Measurements from ENCODE around the gene EXD3. TPM values are rescaled to one million over a fixed set of nuclear protein-coding genes. Genes with fewer than 3 reads are reported as not detected.

EXD3 gene
- total and polyA plus RNA-seq, 8 donors: 12.9 to 105 (median 24.0) TPM

GRCh38 chr9:137391411-137391754 lies 31.6 kb downstream of the EXD3 start:
- H3K4me1 ChIP-seq: peaks cover 0 to 8% (median 0%) of the 10 kb centered on the region in 4 donors
- no peaks in the 10 kb centered on the region for H3K27me3 ChIP-seq
- 38 to 69% (median 47%) methylated on average over 17 to 22 of the region's 22 CpGs for WGBS, 5 donors
- peak overlapping the region in 3 of 5 donors; percentile 8 to 66 (median 61) for H3K27ac ChIP-seq
- no peak overlapping the region for H3K4me3 ChIP-seq
- no peak for TF ChIP-seq POLR2A (IDR thresholded peaks at IDR 0.05)
- no peak for TF ChIP-seq CTCF (IDR thresholded peaks at IDR 0.05)
- intact Hi-C loops (cut with DNase I; ENCODE audit: low total_unique reads): no loop called here
- H3K36me3 ChIP-seq: peaks cover 0 to 54% (median 39%) of the 10 kb centered on the region in 4 donors
- peak; percentile 48 to 62 for DNase-seq
- no peaks in the 10 kb centered on the region for H3K9me3 ChIP-seq

GRCh38 chr9:137390553-137391410 lies 32.2 kb downstream of the EXD3 start:
- H3K9me3 ChIP-seq: no peaks in the 10 kb centered on the region
- no peaks in the 10 kb centered on the region for H3K27me3 ChIP-seq
- peak overlapping the region in 3 of 5 donors; percentile 8 to 66 (median 61) for H3K27ac ChIP-seq
- no peak for TF ChIP-seq POLR2AphosphoS5 (IDR thresholded peaks at IDR 0.05)
- no peak for TF ChIP-seq CTCF (IDR thresholded peaks at IDR 0.05)
- no peak for TF ChIP-seq POLR2A (IDR thresholded peaks at IDR 0.05)
- no peak for TF ChIP-seq EP300 (IDR thresholded peaks at IDR 0.05)
- peaks cover 0 to 59% (median 37%) of the 10 kb centered on the region in 4 donors for H3K36me3 ChIP-seq
- no peak for DNase-seq
- intact Hi-C loops (cut with DNase I; ENCODE audit: low total_unique reads): no loop called here
- peaks cover 0 to 8% (median 0%) of the 10 kb centered on the region in 4 donors for H3K4me1 ChIP-seq
- 68 to 90% (median 81%) methylated on average over 30 to 42 of the region's 42 CpGs for WGBS, 5 donors
- no peak overlapping the region for H3K4me3 ChIP-seq

GRCh38 chr9:137389428-137389746 lies 33.6 kb downstream of the EXD3 start:
- Histone ChIP-seq H3K9me3 (no peaks in the 10 kb centered on the region), H3K27ac (no peak overlapping the region), H3K36me3 (peaks cover 0 to 56% (median 34%) of the 10 kb centered on the region in 4 donors), H3K27me3 (no peaks in the 10 kb centered on the region), H3K4me3 (no peak overlapping the region), H3K4me1 (peaks cover 0 to 8% (median 0%) of the 10 kb centered on the region in 4 donors)
- intact Hi-C loops (cut with DNase I; ENCODE audit: low total_unique reads): no loop called here
- 93 to 97% (median 94%) methylated on average over 10 to 13 of the region's 13 CpGs for WGBS, 5 donors
- DNase-seq: no peak
- TF ChIP-seq EP300 (IDR thresholded peaks at IDR 0.05) (no peak), POLR2A (IDR thresholded peaks at IDR 0.05) (no peak), POLR2AphosphoS5 (IDR thresholded peaks at IDR 0.05) (no peak), CTCF (IDR thresholded peaks at IDR 0.05) (no peak)

- Histone ChIP-seq H3K27ac (no peak overlapping the region), H3K4me3 (no peak overlapping the region), H3K36me3 (peaks cover 0 to 54% (median 33%) of the 10 kb centered on the region in 4 donors), H3K27me3 (no peaks in the 10 kb centered on the region), H3K9me3 (no peaks in the 10 kb centered on the region), H3K4me1 (peaks cover 0 to 8% (median 0%) of the 10 kb centered on the region in 4 donors)
- intact Hi-C loops (cut with DNase I; ENCODE audit: low total_unique reads): no loop called here
- no peak for TF ChIP-seq CTCF (IDR thresholded peaks at IDR 0.05)
- TF ChIP-seq EP300 (IDR thresholded peaks at IDR 0.05): no peak
- TF ChIP-seq POLR2AphosphoS5 (IDR thresholded peaks at IDR 0.05): no peak
- no peak for TF ChIP-seq POLR2A (IDR thresholded peaks at IDR 0.05)
- no peak for DNase-seq
- WGBS, 5 donors: 86 to 94% (median 89%) methylated on average over 22 to 47 of the region's 47 CpGs
Observed at GRCh38 chr9:137388589-137389427, 34.2 kb downstream of the EXD3 start.

All from stomach (tissue), 9 donors.